ENCODE data around the gene SLC22A23.
"Not testable (repeated sequence)": the region's sequence is repeated elsewhere in the genome, so short reads cannot be mapped to it uniquely, and the experiment has no call there.

Gene SLC22A23

DNA sequence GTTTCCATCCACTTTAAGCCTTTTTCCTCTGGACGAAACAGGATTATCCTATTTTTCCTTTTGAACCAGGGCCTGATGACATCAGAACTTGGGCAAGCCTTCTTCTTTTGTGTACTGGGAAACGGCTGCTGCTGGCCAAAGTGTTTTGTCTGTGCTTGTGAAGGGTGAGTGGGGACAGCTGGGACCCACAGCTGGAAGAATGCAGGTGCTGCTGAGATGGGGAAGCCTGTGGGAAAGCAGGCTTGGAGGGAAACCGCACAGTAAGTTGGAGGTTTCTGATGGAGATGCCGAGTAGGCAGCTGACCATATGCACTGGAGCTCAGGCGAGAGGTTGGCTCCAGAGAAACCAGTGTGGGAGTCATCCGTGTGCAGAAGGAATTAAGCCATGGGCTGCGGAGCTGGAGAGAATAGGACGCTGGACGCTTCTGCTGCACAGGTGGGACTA is 206.6 kb downstream of the SLC22A23 start:
- ChIA-PET POLR2A (interaction anchor here (2.1 to 2.5 kb wide), 2 partner anchors 88 to 92 kb away, joined by 6 to 25 read pairs; partner anchors contain the start of gene TUBB2A), CTCF (interaction anchor here (1.0 to 13.3 kb wide), 15 partner anchors 7 to 250 kb away, joined by 3 to 221 read pairs (median 21); partner anchors contain the start of genes BPHL, NQO2 and TUBB2A)
- TF ChIP-seq, protein P1, sequence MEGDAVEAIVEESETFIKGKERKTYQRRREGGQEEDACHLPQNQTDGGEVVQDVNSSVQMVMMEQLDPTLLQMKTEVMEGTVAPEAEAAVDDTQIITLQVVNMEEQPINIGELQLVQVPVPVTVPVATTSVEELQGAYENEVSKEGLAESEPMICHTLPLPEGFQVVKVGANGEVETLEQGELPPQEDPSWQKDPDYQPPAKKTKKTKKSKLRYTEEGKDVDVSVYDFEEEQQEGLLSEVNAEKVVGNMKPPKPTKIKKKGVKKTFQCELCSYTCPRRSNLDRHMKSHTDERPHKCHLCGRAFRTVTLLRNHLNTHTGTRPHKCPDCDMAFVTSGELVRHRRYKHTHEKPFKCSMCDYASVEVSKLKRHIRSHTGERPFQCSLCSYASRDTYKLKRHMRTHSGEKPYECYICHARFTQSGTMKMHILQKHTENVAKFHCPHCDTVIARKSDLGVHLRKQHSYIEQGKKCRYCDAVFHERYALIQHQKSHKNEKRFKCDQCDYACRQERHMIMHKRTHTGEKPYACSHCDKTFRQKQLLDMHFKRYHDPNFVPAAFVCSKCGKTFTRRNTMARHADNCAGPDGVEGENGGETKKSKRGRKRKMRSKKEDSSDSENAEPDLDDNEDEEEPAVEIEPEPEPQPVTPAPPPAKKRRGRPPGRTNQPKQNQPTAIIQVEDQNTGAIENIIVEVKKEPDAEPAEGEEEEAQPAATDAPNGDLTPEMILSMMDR (IDR thresholded peaks at IDR 0.05; ENCODE audit: insufficient read depth, low read length, missing control alignments): no peak
- no peak for DNase-seq (ENCODE audit: low read depth, low spot score)
- no peak overlapping the region for H3K4me3 ChIP-seq (ENCODE audit: low read depth, low read length)

DNA sequence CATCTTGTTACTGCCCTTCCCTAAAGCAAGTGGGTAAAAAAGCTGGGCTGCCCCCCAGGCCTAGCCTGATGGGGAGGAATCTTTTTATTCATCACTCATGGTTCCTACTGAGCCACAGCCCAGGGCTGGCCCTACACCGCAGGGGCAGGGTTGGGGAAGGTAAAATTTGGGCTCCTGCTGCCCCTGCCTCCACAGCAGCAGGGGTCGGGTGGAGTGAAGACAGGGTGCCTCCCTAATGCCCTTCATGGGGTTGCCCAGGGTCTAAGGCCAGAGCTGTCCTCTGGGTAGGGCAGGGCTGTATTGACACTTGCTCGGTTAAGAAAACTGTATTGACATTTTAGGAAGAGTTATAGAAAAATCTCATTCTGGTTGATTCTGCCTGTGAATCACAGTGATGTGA is 207.0 kb downstream of the SLC22A23 start:
- POLR2A ChIA-PET: interaction anchor here (2.5 kb wide), 1 partner anchor 92 kb away, joined by 25 read pairs; the partner anchor contains the start of gene TUBB2A
- no peak for DNase-seq (ENCODE audit: low read depth, low spot score)
- H3K4me3 ChIP-seq (ENCODE audit: low read depth, low read length): no peak overlapping the region
- TF ChIP-seq, protein P1 (IDR thresholded peaks at IDR 0.05; ENCODE audit: insufficient read depth, low read length, missing control alignments): no peak
- CTCF ChIA-PET: interaction anchor here (0.7 to 13.3 kb wide), 15 partner anchors 7 to 599 kb away, joined by 3 to 221 read pairs (median 4); partner anchors contain the start of genes BPHL, FAM50B, PSMG4 and TUBB2A

DNA sequence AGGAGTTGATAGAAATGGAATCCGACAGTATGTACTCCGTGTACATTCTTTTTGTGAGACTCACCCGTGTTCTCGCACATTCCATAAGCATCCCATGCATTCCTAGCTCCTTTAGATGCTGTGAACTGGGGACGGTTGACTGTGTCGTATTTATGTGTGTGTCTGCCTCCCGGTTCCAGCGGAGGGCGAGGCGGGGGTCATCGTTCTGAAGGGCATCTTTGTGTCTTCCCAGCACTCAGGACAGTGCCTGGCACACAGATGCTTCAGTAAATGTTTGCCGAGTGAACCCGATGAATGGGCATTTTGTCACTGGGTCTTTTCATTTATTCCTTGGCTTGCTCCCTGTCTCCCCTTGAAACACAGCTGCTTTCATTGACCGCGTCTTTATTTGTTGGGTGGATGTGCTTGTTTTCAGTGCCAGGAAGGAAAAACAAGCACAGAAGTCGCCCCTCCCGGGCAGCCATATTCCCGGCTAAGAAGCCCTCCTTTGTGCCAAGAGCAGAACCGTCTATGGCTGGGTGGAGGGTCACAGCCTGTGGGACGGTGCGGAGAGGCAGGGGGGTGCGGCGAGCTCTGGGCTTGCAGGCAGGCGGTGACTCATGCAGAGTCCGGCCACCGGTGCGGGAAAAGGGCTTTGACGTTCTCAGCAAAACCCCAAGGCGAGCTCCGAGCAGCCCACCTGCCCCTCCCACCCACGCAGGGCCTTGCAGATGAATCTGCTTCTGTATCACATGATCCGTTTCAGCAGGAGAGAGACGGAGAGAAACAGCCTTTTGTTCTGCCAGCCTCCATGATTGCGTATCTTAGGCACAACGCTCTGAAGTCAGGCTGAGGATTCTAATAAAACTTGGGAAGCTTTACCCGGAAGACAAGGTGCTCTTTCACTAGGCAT is 209.3 kb downstream of the SLC22A23 start:
- TF ChIP-seq, protein P1 (IDR thresholded peaks at IDR 0.05; ENCODE audit: insufficient read depth, low read length, missing control alignments): no peak
- POLR2A ChIA-PET: interaction anchor here (0.5 to 3.7 kb wide), 14 partner anchors 10 to 272 kb away, joined by 3 to 42 read pairs (median 4); partner anchors contain the start of genes PSMG4 and TUBB2A
- DNase-seq (ENCODE audit: low read depth, low spot score): peak; percentile 79
- H3K4me3 ChIP-seq (ENCODE audit: low read depth, low read length): peak overlapping the region; percentile 39
- CTCF ChIA-PET: interaction anchor here (0.8 to 13.3 kb wide), 16 partner anchors 10 to 766 kb away, joined by 3 to 221 read pairs (median 4); partner anchors contain the start of genes BPHL, PSMG4 and TUBB2A

DNA sequence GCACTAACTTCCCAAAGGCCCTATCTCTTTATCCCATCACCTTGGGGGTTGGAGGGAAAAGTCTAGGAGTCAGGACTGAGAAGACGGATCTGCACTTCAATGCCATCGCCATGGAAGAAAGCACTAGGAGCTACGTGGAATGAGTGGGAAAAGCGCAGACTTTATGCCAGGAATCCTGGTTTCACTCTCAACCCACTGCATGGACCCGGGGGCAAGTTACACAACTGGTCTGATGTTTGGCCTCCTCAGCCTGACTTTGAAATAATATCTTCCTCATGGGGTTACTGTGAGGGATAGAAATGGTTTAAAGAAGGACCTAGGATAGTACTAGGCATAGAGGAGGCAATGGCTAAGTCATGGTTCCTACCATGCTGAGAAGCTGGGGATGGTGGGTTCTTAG is 211.6 kb downstream of the SLC22A23 start:
- DNase-seq (ENCODE audit: low read depth, low spot score): no peak
- no peak overlapping the region for H3K4me3 ChIP-seq (ENCODE audit: low read depth, low read length)
- ChIA-PET CTCF (interaction anchor here (0.6 to 13.3 kb wide), 4 partner anchors 9 to 117 kb away, joined by 3 to 221 read pairs (median 44); partner anchors contain the start of gene TUBB2A), POLR2A (no interaction called here)
- TF ChIP-seq, protein P1 (IDR thresholded peaks at IDR 0.05; ENCODE audit: insufficient read depth, low read length, missing control alignments): no peak

DNA sequence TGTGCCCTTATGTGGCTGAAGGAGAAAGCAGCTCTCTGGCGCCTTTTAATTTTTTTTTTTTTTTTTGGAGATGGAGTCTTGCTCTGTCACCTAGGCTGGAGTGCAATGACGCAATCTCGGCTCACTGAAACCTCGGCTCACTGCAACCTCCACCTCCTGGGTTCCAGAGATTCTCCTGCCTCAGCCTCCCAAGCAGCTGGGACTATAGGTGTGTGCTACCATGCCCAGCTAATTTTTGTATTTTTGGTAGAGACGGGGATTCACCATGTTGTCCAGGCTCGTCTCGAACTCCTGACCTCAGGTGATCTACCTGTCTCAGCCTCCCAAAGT is 212.1 kb downstream of the SLC22A23 start:
- CTCF ChIA-PET: interaction anchor here (1.0 to 13.3 kb wide), 5 partner anchors 11 to 245 kb away, joined by 3 to 221 read pairs (median 4); partner anchors contain the start of gene NQO2
- DNase-seq (ENCODE audit: low read depth, low spot score); H3K4me3 ChIP-seq (ENCODE audit: low read depth, low read length); POLR2A ChIA-PET: not testable (repeated sequence)

DNA sequence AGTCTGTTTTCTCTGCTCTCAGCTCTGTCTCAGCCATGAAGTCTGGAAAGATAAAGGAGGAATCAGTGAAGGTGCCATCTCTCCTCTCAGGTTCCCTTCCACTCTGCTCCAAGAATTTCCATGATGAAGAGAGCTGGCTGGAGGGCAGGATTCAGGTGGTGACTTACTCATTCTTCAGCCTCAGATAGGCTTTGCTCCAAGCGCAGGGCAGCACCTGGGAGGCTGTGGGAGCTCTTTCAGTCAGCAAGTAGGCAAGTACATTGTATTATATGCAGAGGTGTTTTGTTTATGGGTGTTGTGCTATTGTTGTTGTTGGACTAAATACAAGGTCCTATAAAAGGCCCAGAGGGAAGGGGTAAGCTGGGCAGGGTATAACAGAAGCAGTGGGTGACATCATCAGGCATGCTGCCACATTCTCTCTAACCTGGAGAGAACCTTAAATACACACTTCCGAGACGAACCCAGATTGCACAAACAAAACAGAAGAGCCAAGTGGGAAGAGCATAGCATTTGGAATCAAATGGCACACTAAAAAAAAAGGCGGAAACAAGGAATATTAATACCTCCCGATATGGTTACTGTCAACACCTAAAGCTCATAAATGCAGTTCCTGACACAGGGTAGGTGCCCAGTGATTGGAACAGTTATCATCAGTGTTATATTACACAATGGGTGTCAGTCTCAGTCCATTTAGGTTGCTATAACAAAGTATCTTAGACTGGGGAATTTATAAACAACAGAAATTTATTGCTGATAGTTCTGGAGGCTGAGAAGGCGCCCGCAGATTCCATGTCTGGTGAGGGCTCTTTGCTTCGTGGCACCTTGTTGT is 212.6 kb downstream of the SLC22A23 start:
- DNase-seq (ENCODE audit: low read depth, low spot score): no peak
- TF ChIP-seq, protein P1 (IDR thresholded peaks at IDR 0.05; ENCODE audit: insufficient read depth, low read length, missing control alignments): no peak
- CTCF ChIA-PET: interaction anchor here (1.0 to 13.3 kb wide), 6 partner anchors 11 to 244 kb away, joined by 3 to 221 read pairs (median 4); partner anchors contain the start of gene NQO2
- POLR2A ChIA-PET: no interaction called here
- H3K4me3 ChIP-seq (ENCODE audit: low read depth, low read length): no peak overlapping the region
